SU-DHL-6 (cell line): Measurements from ENCODE around the gene FNDC7.
"Not testable (repeated sequence)": the region's sequence is repeated elsewhere in the genome, so short reads cannot be mapped to it uniquely, and the experiment has no call there.

Source experiments
- H2AFZ ChIP-seq: fragments of 200-600 bp; sonication (generic); 2 replicates; pipeline ENCODE4 v1.6.1; 2014; ENCODE audit warnings: low read depth, mild to moderate bottlenecking, moderate library complexity, mixed read lengths, antibody characterized with exemption, low read length; ENCODE audit not compliant: severe bottlenecking
- H3F3A ChIP-seq: fragments of 200-600 bp; shearing (Covaris generic); 2 replicates; pipeline ENCODE4 v1.6.0; 2016; ENCODE audit warnings: antibody characterized with exemption, mild to moderate bottlenecking; ENCODE audit not compliant: insufficient read depth
- H3K27ac ChIP-seq: fragments of 200-600 bp; sonication (generic); 2 replicates; pipeline ENCODE4 v1.5.1; 2016; ENCODE audit warnings: low read depth, mild to moderate bottlenecking, low read length, moderate library complexity, mixed read lengths
- H3K27me3 ChIP-seq: fragments of 200-600 bp; sonication (generic), shearing (Covaris generic); 2 replicates; pipeline ENCODE4 v1.6.0; 2014; ENCODE audit warnings: mild to moderate bottlenecking, low read length
- H3K36me3 ChIP-seq: fragments of 200-600 bp; sonication (generic); 2 replicates; pipeline ENCODE4 v1.6.1; 2014; ENCODE audit warnings: mild to moderate bottlenecking, low read length, mixed read lengths
- H3K4me2 ChIP-seq: fragments of 300-600, 200-600 bp; shearing (Covaris generic), sonication (generic); 2 replicates; pipeline ENCODE4 v1.6.0; 2014; ENCODE audit warnings: low read length, low read depth, mild to moderate bottlenecking; ENCODE audit not compliant: poor library complexity, severe bottlenecking
- H3K4me3 ChIP-seq: fragments of 200-600 bp; sonication (generic); 2 replicates; pipeline ENCODE4 v1.5.1; 2014; ENCODE audit warnings: antibody characterized with exemption, low read length, mild to moderate bottlenecking, mixed read lengths; ENCODE audit not compliant: insufficient read depth, poor library complexity, severe bottlenecking
- H3K79me2 ChIP-seq: fragments of 200-600 bp; sonication (generic); 2 replicates; pipeline ENCODE4 v1.6.1; 2014; ENCODE audit warnings: mild to moderate bottlenecking, low read length, moderate library complexity; ENCODE audit not compliant: insufficient read depth
- H3K9ac ChIP-seq: fragments of 200-600 bp; sonication (generic); 2 replicates; pipeline ENCODE4 v1.7.0; 2014; ENCODE audit warnings: mild to moderate bottlenecking, low read length
- H3K9me2 ChIP-seq: fragments of 200-600 bp; sonication (generic); replicated peaks from 2 replicates; pipeline ENCODE4 v1.6.1; 2014; ENCODE audit warnings: low read length; ENCODE audit not compliant: insufficient read depth
- H3K9me3 ChIP-seq: fragments of 200-600 bp; sonication (generic); 2 replicates; pipeline ENCODE4 v1.6.1; 2014; ENCODE audit warnings: low read length, mixed read lengths; ENCODE audit not compliant: insufficient read depth
- H4K20me1 ChIP-seq: fragments of 200-600 bp; sonication (generic); 2 replicates; pipeline ENCODE4 v1.6.1; 2014; ENCODE audit warnings: low read depth, mild to moderate bottlenecking, antibody characterized with exemption, low read length, moderate library complexity, mixed read lengths
- EZH2phosphoT487 ChIP-seq: fragments of 200-600 bp; sonication (generic), shearing (Covaris generic); conservative IDR thresholded peaks from 2 replicates; pipeline ENCODE4 v1.6.1; 2018; ENCODE audit warnings: mild to moderate bottlenecking, antibody characterized with exemption, low read length, moderate library complexity, mixed read lengths
- TF ChIP-seq, protein P1 (sequence below): fragments of 200-600 bp; sonication (generic); IDR thresholded peaks from one replicate; pipeline ENCODE4 v1.5.1; 2017; ENCODE audit warnings: antibody characterized with exemption, mild to moderate bottlenecking, low read length, moderate library complexity; ENCODE audit not compliant: insufficient read depth, poor library complexity, severe bottlenecking

Gene FNDC7

DNA sequence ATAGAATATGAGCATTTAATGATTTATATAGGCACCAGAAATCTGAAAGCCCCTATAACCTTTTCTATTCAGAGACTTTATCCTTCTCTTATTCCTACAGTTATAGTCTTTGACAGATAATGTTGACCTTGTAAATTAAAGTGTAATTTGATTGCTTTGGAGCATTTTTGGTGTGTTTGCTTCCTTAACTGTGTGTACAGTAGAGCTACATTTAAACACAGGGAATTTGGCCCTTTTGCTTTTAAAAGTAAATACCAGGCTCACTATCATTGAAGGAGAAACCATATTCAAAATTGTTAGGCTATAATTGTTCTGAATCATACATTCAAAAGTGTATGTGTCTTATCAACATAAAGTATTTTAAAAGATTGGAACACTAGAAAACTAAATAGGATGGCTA, 66.7 kb downstream of the FNDC7 start:
- Histone ChIP-seq H3K27me3 (no peaks in the 10 kb centered on the region), H3K79me2 (no peaks in the 10 kb centered on the region), H3K9me3 (no peaks in the 10 kb centered on the region), H3K9ac (no peak overlapping the region), H3K27ac (no peak overlapping the region), H4K20me1 (no peaks in the 10 kb centered on the region), H3K9me2 (no peaks in the 10 kb centered on the region), H3F3A (no peaks in the 10 kb centered on the region), H2AFZ (no peak overlapping the region), H3K36me3 (peaks cover 20% of the 10 kb centered on the region), H3K4me3 (no peak overlapping the region), H3K4me2 (no peak overlapping the region)
- TF ChIP-seq EZH2phosphoT487, result no peak
- TF ChIP-seq, protein P1, sequence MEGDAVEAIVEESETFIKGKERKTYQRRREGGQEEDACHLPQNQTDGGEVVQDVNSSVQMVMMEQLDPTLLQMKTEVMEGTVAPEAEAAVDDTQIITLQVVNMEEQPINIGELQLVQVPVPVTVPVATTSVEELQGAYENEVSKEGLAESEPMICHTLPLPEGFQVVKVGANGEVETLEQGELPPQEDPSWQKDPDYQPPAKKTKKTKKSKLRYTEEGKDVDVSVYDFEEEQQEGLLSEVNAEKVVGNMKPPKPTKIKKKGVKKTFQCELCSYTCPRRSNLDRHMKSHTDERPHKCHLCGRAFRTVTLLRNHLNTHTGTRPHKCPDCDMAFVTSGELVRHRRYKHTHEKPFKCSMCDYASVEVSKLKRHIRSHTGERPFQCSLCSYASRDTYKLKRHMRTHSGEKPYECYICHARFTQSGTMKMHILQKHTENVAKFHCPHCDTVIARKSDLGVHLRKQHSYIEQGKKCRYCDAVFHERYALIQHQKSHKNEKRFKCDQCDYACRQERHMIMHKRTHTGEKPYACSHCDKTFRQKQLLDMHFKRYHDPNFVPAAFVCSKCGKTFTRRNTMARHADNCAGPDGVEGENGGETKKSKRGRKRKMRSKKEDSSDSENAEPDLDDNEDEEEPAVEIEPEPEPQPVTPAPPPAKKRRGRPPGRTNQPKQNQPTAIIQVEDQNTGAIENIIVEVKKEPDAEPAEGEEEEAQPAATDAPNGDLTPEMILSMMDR, result no peak

DNA sequence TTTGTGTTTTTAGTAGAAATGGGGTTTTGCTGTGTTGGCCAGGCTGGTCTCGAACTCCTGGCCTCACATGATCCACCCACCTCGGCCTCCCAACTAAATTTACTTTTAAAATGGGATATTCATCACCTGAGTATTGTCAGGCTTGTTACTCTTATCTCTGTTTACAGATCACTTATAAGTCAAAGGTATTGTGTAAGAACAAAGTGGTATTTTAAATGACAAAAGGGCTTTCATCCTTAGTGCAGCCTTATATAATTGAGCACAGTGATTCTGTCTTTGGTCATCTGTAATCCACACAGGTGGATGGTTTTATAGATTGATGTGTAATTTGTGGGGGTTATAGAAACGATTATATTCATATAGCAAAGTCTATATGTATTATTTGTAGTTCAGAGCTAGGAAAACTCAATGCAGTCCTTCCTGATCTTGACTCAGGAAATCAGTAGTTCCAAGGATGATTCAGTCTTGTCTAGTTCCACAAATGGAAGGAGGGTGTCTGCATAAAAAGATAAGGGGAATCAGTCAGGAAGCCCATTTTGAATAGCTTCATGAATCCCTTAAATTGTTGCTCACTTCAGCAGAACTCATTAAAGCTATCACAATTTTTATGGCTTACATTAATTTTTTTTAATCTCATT, 68.3 kb downstream of the FNDC7 start:
- TF ChIP-seq, protein P1, result no peak
- TF ChIP-seq EZH2phosphoT487, result no peak
- Histone ChIP-seq H3K4me2 (no peak overlapping the region), H3K36me3 (peaks cover 34% of the 10 kb centered on the region)

DNA sequence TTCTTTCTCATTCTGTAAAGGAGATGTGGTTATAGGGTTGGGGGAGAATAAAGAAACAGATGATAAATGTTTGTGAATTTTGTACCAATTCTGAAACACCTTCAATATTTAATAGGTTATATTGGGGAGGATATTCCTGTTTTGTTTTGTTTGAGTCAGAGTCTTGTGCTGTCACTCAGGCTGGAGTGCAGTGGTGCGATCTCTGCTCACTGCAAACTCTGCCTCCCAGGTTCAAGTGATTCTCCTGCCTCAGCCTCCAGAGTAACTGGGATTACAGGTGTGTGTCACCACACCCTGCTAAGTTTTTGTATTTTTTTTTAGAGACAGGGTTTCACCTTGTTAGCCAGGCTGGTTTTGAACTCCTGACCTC, 68.9 kb downstream of the FNDC7 start:
- H3K27me3 ChIP-seq, H3F3A ChIP-seq, H3K27ac ChIP-seq, H3K4me3 ChIP-seq, H3K4me2 ChIP-seq, H2AFZ ChIP-seq, H3K79me2 ChIP-seq, H3K9me2 ChIP-seq, H3K9ac ChIP-seq, H4K20me1 ChIP-seq: not testable (repeated sequence)
- Histone ChIP-seq H3K9me3 (peaks cover 12% of the 10 kb centered on the region; the same call in 1 of the 2 replicates), H3K36me3 (peaks cover 34% of the 10 kb centered on the region)

More for the DNA sequence above, 68.3 kb downstream of the FNDC7 start:
- Histone ChIP-seq H3F3A (no peaks in the 10 kb centered on the region), H3K27ac (no peak overlapping the region), H3K79me2 (no peaks in the 10 kb centered on the region), H3K9me2 (no peaks in the 10 kb centered on the region), H3K4me3 (no peak overlapping the region), H2AFZ (no peak overlapping the region), H3K27me3 (no peaks in the 10 kb centered on the region), H4K20me1 (no peaks in the 10 kb centered on the region), H3K9ac (no peak overlapping the region), H3K9me3 (peaks cover 10% of the 10 kb centered on the region; the same call in 1 of the 2 replicates)

DNA sequence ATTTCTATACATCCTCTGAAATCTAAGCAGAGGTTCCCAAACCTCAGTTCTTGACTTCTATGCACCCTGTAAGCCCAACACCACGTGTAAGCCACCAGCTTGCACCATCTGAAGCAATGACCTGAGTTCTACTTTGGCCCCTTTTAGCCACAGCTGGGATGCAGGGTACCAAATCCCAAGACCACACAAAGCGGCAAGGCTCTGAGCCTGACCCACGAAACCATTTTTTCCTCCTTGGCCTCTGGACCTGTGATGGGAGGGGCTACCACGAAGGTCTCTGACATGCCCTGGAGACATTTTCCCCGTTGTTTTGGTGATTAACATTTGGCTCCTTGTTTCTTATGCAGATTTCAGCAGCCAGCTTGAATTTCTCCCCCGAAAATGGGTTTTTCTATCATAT, 72.6 kb downstream of the FNDC7 start:
- Histone ChIP-seq H3K79me2 (no peaks in the 10 kb centered on the region), H3K9me3 (peaks cover 12% of the 10 kb centered on the region; the same call in 1 of the 2 replicates), H3K9me2 (no peaks in the 10 kb centered on the region), H3K4me3 (no peak overlapping the region), H3K9ac (no peak overlapping the region), H3F3A (no peaks in the 10 kb centered on the region), H3K27ac (no peak overlapping the region), H4K20me1 (no peaks in the 10 kb centered on the region), H3K36me3 (peaks cover 31% of the 10 kb centered on the region), H3K27me3 (no peaks in the 10 kb centered on the region), H2AFZ (no peak overlapping the region), H3K4me2 (no peak overlapping the region)
- TF ChIP-seq EZH2phosphoT487, result no peak
- TF ChIP-seq, protein P1, result no peak
